ENCODE results near the gene DPY30. TPM values are rescaled to one million over a fixed set of nuclear protein-coding genes. Genes with fewer than 3 reads are reported as not detected.

Gene DPY30
- total RNA-seq, 6 experiments from 2014 or later: 23.8 to 42.7 (median 34.7) TPM

DNA sequence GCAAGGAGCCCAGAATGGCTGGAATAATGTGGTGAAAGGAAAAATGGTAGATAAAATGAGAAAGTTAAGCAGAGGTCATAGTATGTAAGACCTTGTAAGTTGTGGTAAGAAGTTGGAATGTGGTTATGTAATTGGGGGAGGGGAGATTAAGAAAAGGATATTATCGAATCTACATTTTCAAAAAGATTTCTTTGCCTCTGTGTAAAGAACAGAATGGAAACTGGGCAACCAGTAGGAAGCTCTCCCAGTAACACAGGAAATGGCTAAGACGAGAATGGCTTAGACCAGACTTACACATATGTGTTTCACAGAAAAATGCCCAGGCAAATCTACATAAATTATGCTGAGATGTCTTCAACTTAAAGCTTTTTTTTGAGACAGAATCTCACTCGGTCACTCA lies 42.0 kb downstream of the DPY30 start:
- Histone ChIP-seq H3K9me3 (no peaks in the 10 kb centered on the region), H3K4me1 (peaks cover 0 to 11% (median 0%) of the 10 kb centered on the region in 4 donors), H3K4me3 (no peak overlapping the region), H3K27me3 (no peaks in the 10 kb centered on the region), H3K27ac (no peak overlapping the region), H3K36me3 (no peaks in the 10 kb centered on the region)
- ATAC-seq (no peak), DNase-seq (no peak)
- WGBS (ENCODE audit: insufficient coverage, low coverage, low lambda C conversion rate, missing lambda C conversion rate): 59% methylated on average over 3 of the region's 3 CpGs
- intact Hi-C loops (cut with DNase I): no loop called here
- TF ChIP-seq CTCF (IDR thresholded peaks at IDR 0.05) (no peak), POLR2A (IDR thresholded peaks at IDR 0.05) (no peak)

- Histone ChIP-seq H3K36me3 (no peaks in the 10 kb centered on the region), H3K9me3 (no peaks in the 10 kb centered on the region), H3K4me1 (peaks cover 0 to 16% (median 5%) of the 10 kb centered on the region in 4 donors), H3K27me3 (no peaks in the 10 kb centered on the region), H3K4me3 (no peak overlapping the region), H3K27ac (no peak overlapping the region)
- no peak for TF ChIP-seq CTCF (IDR thresholded peaks at IDR 0.05)
- TF ChIP-seq POLR2A (IDR thresholded peaks at IDR 0.05): no peak
- no peak for DNase-seq
- ATAC-seq: no peak
- intact Hi-C loops (cut with DNase I): no loop called here
- 95% methylated on average over 4 of the region's 6 CpGs for WGBS (ENCODE audit: insufficient coverage, low coverage, low lambda C conversion rate, missing lambda C conversion rate)
Observed at GRCh38 chr2:31996571-31997150, 42.9 kb downstream of the DPY30 start.

GRCh38 chr2:31992934-31993333 lies 46.7 kb downstream of the DPY30 start:
- no peak for DNase-seq
- intact Hi-C loops (cut with DNase I): no loop called here
- TF ChIP-seq POLR2A (IDR thresholded peaks at IDR 0.05): no peak
- no peak for TF ChIP-seq CTCF (IDR thresholded peaks at IDR 0.05)
- no peak overlapping the region for H3K4me3 ChIP-seq
- no peak overlapping the region for H3K27ac ChIP-seq
- peaks cover 0 to 16% (median 5%) of the 10 kb centered on the region in 4 donors for H3K4me1 ChIP-seq
- no peak for ATAC-seq
- H3K36me3 ChIP-seq: no peaks in the 10 kb centered on the region
- no peaks in the 10 kb centered on the region for H3K9me3 ChIP-seq
- H3K27me3 ChIP-seq: no peaks in the 10 kb centered on the region
- 47% methylated on average over 4 of the region's 4 CpGs for WGBS (ENCODE audit: insufficient coverage, low coverage, low lambda C conversion rate, missing lambda C conversion rate)

GRCh38 chr2:31992025-31992579 lies 47.5 kb downstream of the DPY30 start:
- peak overlapping the region in 1 of 3 donors; percentile 19 for H3K27ac ChIP-seq
- no peaks in the 10 kb centered on the region for H3K9me3 ChIP-seq
- no peak for DNase-seq
- H3K4me3 ChIP-seq: no peak overlapping the region
- no peaks in the 10 kb centered on the region for H3K27me3 ChIP-seq
- ATAC-seq: peak; percentile 61 to 93 (median 80)
- H3K36me3 ChIP-seq: no peaks in the 10 kb centered on the region
- intact Hi-C loops (cut with DNase I): no loop called here
- TF ChIP-seq CTCF (IDR thresholded peaks at IDR 0.05) (no peak), POLR2A (IDR thresholded peaks at IDR 0.05) (no peak)
- H3K4me1 ChIP-seq: peaks cover 0 to 20% (median 5%) of the 10 kb centered on the region in 4 donors
- WGBS (ENCODE audit: insufficient coverage, low coverage, low lambda C conversion rate, missing lambda C conversion rate): 74% methylated on average over 3 of the region's 3 CpGs

All from right lobe of liver (tissue), 6 donors.